ENCODE results near the gene EFHC1. TPM values are rescaled to one million over a fixed set of nuclear protein-coding genes. Genes with fewer than 3 reads are reported as not detected.

Gene EFHC1
- total RNA-seq, 1 experiment from 2014 or later, result 15.5 TPM

DNA sequence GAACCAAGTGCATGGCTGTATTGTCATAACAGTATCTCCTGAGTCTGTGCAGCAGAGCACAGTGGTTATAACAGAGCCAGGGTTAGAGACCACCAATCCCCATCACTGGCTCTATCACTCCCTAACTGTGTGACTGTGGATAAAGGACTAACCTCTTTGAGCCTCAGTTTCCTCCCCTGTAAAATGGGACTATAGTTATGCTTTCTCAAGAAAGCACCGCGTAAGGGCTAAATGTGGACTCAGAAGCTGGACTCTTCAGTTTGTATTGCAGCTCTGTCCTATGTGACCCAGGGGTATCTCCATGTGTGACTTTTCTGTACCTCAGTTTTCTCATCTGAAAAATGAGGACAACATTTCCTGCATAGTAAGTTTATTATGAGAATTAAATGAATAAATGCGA is 96.8 kb downstream of the EFHC1 start:
- TF ChIP-seq KAT7 (CRISPR knock-in tag; IDR thresholded peaks at IDR 0.05; ENCODE audit: borderline replicate concordance), result no peak
- no peak for TF ChIP-seq CREB1 (CRISPR knock-in tag; IDR thresholded peaks at IDR 0.05)
- no peak for TF ChIP-seq HMGA2 (CRISPR knock-in tag; IDR thresholded peaks at IDR 0.05)
- TF ChIP-seq, protein P1, sequence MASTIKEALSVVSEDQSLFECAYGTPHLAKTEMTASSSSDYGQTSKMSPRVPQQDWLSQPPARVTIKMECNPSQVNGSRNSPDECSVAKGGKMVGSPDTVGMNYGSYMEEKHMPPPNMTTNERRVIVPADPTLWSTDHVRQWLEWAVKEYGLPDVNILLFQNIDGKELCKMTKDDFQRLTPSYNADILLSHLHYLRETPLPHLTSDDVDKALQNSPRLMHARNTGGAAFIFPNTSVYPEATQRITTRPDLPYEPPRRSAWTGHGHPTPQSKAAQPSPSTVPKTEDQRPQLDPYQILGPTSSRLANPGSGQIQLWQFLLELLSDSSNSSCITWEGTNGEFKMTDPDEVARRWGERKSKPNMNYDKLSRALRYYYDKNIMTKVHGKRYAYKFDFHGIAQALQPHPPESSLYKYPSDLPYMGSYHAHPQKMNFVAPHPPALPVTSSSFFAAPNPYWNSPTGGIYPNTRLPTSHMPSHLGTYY (CRISPR knock-in tag; IDR thresholded peaks at IDR 0.05), result no peak
- TF ChIP-seq, protein P2, sequence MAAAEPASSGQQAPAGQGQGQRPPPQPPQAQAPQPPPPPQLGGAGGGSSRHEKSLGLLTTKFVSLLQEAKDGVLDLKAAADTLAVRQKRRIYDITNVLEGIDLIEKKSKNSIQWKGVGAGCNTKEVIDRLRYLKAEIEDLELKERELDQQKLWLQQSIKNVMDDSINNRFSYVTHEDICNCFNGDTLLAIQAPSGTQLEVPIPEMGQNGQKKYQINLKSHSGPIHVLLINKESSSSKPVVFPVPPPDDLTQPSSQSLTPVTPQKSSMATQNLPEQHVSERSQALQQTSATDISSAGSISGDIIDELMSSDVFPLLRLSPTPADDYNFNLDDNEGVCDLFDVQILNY (CRISPR knock-in tag; IDR thresholded peaks at IDR 0.05), result no peak
- TF ChIP-seq, protein P3, sequence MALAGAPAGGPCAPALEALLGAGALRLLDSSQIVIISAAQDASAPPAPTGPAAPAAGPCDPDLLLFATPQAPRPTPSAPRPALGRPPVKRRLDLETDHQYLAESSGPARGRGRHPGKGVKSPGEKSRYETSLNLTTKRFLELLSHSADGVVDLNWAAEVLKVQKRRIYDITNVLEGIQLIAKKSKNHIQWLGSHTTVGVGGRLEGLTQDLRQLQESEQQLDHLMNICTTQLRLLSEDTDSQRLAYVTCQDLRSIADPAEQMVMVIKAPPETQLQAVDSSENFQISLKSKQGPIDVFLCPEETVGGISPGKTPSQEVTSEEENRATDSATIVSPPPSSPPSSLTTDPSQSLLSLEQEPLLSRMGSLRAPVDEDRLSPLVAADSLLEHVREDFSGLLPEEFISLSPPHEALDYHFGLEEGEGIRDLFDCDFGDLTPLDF (CRISPR knock-in tag; IDR thresholded peaks at IDR 0.05), result no peak
- TF ChIP-seq SMAD4 (CRISPR knock-in tag; IDR thresholded peaks at IDR 0.05), result no peak
- TF ChIP-seq ZNF232 (CRISPR knock-in tag; IDR thresholded peaks at IDR 0.05), result no peak
- TF ChIP-seq ETV6 (CRISPR knock-in tag; IDR thresholded peaks at IDR 0.05), result no peak
- TF ChIP-seq RELA (CRISPR knock-in tag; IDR thresholded peaks at IDR 0.05; ENCODE audit: borderline replicate concordance), result no peak
- TF ChIP-seq, protein P4, sequence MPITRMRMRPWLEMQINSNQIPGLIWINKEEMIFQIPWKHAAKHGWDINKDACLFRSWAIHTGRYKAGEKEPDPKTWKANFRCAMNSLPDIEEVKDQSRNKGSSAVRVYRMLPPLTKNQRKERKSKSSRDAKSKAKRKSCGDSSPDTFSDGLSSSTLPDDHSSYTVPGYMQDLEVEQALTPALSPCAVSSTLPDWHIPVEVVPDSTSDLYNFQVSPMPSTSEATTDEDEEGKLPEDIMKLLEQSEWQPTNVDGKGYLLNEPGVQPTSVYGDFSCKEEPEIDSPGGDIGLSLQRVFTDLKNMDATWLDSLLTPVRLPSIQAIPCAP (CRISPR knock-in tag; IDR thresholded peaks at IDR 0.05), result no peak
- no peak for TF ChIP-seq RORB (CRISPR knock-in tag; IDR thresholded peaks at IDR 0.05)
- no peak for TF ChIP-seq EMX1 (CRISPR knock-in tag; IDR thresholded peaks at IDR 0.05)
- TF ChIP-seq, protein P5, sequence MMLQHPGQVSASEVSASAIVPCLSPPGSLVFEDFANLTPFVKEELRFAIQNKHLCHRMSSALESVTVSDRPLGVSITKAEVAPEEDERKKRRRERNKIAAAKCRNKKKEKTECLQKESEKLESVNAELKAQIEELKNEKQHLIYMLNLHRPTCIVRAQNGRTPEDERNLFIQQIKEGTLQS (CRISPR knock-in tag; conservative IDR thresholded peaks at IDR 0.05), result no peak
- TF ChIP-seq ZNF219 (CRISPR knock-in tag; IDR thresholded peaks at IDR 0.05; ENCODE audit: borderline replicate concordance), result no peak
- no peak for TF ChIP-seq FOXP1 (CRISPR knock-in tag; IDR thresholded peaks at IDR 0.05; ENCODE audit: borderline replicate concordance)
- TF ChIP-seq FOXK1 (CRISPR knock-in tag; IDR thresholded peaks at IDR 0.05), result no peak
- TF ChIP-seq CREM (CRISPR knock-in tag; IDR thresholded peaks at IDR 0.05), result no peak
- DNase-seq (ENCODE audit: low spot score) (no peak), ATAC-seq (no peak)
- H3K9me3 Mint-ChIP-seq, result no peaks in the 10 kb centered on the region
- ChIA-PET POLR2A (no interaction called here), CTCF (interaction anchor here (0.6 to 1.2 kb wide), 2 partner anchors 81 to 133 kb away, joined by 3 to 4 read pairs; no protein-coding TSS in a partner anchor)
- H3K27me3 Mint-ChIP-seq (ENCODE audit: low read depth), result no peaks in the 10 kb centered on the region
- H3K27ac Mint-ChIP-seq, result no peak overlapping the region
- no peak overlapping the region for H3K4me3 Mint-ChIP-seq
- peaks cover 16% of the 10 kb centered on the region for H3K36me3 Mint-ChIP-seq
- H3K4me1 Mint-ChIP-seq, result peaks cover 49% of the 10 kb centered on the region

DNA sequence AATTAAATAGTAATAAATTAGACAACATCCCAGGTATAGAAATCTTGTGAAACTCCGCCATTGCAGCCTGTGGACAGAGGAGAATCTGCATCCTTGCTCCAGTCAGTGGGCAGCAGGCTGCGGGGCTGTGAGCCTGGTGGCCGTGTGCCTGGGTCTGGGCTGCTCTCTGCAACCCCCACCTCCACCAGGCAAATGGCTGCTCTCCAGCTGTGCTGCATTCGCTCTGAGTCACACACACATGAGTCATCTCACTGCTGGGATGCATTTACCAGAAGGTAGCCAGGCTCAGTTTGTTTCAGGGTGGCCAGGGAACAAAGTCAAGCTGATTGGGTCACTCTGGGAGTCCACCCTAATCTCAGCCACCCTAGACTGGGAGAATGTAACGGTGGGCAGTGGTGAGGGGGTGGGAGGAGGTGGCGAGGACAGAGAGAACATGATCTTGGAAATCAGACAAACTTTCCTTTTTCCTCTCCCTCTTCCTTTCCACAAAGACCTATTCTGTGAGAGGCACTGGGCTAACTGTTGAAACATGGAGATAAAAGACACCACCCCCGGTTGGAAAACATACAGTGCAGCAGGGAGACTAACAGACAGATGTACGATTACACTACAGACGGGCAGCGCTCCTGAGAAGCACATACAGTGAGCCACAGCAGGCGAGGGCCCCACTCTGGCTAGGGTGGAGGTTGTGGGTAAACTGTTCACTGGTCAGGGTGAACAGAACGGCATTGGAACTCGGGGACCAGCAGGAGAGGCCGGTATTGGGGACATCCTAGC is 97.5 kb downstream of the EFHC1 start:
- Mint-ChIP-seq H3K4me1 (peaks cover 49% of the 10 kb centered on the region), H3K9me3 (no peaks in the 10 kb centered on the region), H3K27ac (peak overlapping the region; percentile 86), H3K4me3 (no peak overlapping the region), H3K27me3 (ENCODE audit: low read depth) (no peaks in the 10 kb centered on the region), H3K36me3 (peaks cover 15% of the 10 kb centered on the region)
- POLR2A ChIA-PET, result no interaction called here
- ATAC-seq (peak; percentile 95), DNase-seq (ENCODE audit: low spot score) (peak; percentile 61)
- CTCF ChIA-PET, result interaction anchor here (0.6 to 1.2 kb wide), 3 partner anchors 79 to 132 kb away, joined by 3 to 4 read pairs (median 3); no protein-coding TSS in a partner anchor
- peak; percentile 65; the same call in 1 of the 2 replicates for TF ChIP-seq ZNF121 (CRISPR knock-in tag; IDR thresholded peaks at IDR 0.05)
- TF ChIP-seq, protein P6, sequence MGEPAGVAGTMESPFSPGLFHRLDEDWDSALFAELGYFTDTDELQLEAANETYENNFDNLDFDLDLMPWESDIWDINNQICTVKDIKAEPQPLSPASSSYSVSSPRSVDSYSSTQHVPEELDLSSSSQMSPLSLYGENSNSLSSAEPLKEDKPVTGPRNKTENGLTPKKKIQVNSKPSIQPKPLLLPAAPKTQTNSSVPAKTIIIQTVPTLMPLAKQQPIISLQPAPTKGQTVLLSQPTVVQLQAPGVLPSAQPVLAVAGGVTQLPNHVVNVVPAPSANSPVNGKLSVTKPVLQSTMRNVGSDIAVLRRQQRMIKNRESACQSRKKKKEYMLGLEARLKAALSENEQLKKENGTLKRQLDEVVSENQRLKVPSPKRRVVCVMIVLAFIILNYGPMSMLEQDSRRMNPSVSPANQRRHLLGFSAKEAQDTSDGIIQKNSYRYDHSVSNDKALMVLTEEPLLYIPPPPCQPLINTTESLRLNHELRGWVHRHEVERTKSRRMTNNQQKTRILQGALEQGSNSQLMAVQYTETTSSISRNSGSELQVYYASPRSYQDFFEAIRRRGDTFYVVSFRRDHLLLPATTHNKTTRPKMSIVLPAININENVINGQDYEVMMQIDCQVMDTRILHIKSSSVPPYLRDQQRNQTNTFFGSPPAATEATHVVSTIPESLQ (CRISPR knock-in tag; IDR thresholded peaks at IDR 0.05), result no peak
- TF ChIP-seq GABPB1 (CRISPR knock-in tag; IDR thresholded peaks at IDR 0.05), result peak; percentile 76
- TF ChIP-seq, protein P7, sequence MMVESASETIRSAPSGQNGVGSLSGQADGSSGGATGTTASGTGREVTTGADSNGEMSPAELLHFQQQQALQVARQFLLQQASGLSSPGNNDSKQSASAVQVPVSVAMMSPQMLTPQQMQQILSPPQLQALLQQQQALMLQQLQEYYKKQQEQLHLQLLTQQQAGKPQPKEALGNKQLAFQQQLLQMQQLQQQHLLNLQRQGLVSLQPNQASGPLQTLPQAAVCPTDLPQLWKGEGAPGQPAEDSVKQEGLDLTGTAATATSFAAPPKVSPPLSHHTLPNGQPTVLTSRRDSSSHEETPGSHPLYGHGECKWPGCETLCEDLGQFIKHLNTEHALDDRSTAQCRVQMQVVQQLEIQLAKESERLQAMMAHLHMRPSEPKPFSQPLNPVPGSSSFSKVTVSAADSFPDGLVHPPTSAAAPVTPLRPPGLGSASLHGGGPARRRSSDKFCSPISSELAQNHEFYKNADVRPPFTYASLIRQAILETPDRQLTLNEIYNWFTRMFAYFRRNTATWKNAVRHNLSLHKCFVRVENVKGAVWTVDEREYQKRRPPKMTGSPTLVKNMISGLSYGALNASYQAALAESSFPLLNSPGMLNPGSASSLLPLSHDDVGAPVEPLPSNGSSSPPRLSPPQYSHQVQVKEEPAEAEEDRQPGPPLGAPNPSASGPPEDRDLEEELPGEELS (CRISPR knock-in tag; IDR thresholded peaks at IDR 0.05), result peak; percentile 50; the same call in 1 of the 2 replicates
- peak; percentile 78; the same call in 1 of the 2 replicates for TF ChIP-seq ETV6 (CRISPR knock-in tag; IDR thresholded peaks at IDR 0.05)
- TF ChIP-seq ZNF232 (CRISPR knock-in tag; IDR thresholded peaks at IDR 0.05), result peak; percentile 45; the same call in 1 of the 2 replicates
- TF ChIP-seq JUN (CRISPR knock-in tag; IDR thresholded peaks at IDR 0.05), result 0 out of 2 replicates have a peak, but pooled peaks have one; percentile 47
- TF ChIP-seq, protein P8, sequence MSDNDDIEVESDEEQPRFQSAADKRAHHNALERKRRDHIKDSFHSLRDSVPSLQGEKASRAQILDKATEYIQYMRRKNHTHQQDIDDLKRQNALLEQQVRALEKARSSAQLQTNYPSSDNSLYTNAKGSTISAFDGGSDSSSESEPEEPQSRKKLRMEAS (CRISPR knock-in tag; IDR thresholded peaks at IDR 0.05), result 0 out of 2 replicates have a peak, but pooled peaks have one; percentile 41
- TF ChIP-seq TCF7 (CRISPR knock-in tag; IDR thresholded peaks at IDR 0.05; ENCODE audit: low read depth), result no peak
- no peak; the same call in 1 of the 2 replicates for TF ChIP-seq SMAD3 (CRISPR knock-in tag; IDR thresholded peaks at IDR 0.05; ENCODE audit: borderline replicate concordance)

Data from WTC11 (cell line).